SK-N-SH (cell line): Measurements from ENCODE around the gene XAB2.

Source experiments
- CHD2 ChIP-seq: fragments of 150-350 bp; IDR thresholded peaks from 2 replicates; pipeline ENCODE4 v1.6.1; 2018; ENCODE audit warnings: low read length; ENCODE audit not compliant: partially characterized antibody
- CTCF ChIP-seq: fragments of 200-600 bp; sonication (generic); IDR thresholded peaks from 2 replicates; pipeline ENCODE4 v1.6.1; 2017; ENCODE audit warnings: antibody characterized with exemption, mild to moderate bottlenecking, moderate library complexity
- ELF1 ChIP-seq: IDR thresholded peaks from 2 replicates; pipeline ENCODE4 v1.4.0; 2012
- GABPA ChIP-seq: IDR thresholded peaks from 2 replicates; pipeline ENCODE4 v1.4.0; 2012; ENCODE audit warnings: low read depth, mild to moderate bottlenecking
- JUND ChIP-seq: IDR thresholded peaks from 2 replicates; pipeline ENCODE4 v1.4.0; 2012
- NFIC ChIP-seq: IDR thresholded peaks from 2 replicates; pipeline ENCODE4 v1.4.0; 2012; ENCODE audit warnings: borderline replicate concordance
- POLR2AphosphoS5 ChIP-seq: IDR thresholded peaks from 2 replicates; pipeline ENCODE4 v1.6.1; 2012; ENCODE audit warnings: low read depth, low read length
- RAD21 ChIP-seq: IDR thresholded peaks from 2 replicates; pipeline ENCODE4 v1.6.1; 2012; ENCODE audit warnings: mild to moderate bottlenecking, low read length
- RFX5 ChIP-seq: IDR thresholded peaks from 2 replicates; pipeline ENCODE4 v1.6.1; 2012; ENCODE audit warnings: mild to moderate bottlenecking, improper control_type of control experiment, low read length
- TCF12 ChIP-seq: IDR thresholded peaks from 2 replicates; pipeline ENCODE4 v1.4.0; 2012
- TEAD4 ChIP-seq: IDR thresholded peaks from 2 replicates; pipeline ENCODE4 v1.4.0; 2012; ENCODE audit warnings: mild to moderate bottlenecking, borderline replicate concordance; ENCODE audit not compliant: insufficient read depth
- ZBTB33 ChIP-seq: IDR thresholded peaks from 2 replicates; pipeline ENCODE4 v1.4.0; 2012; ENCODE audit warnings: low read depth, borderline replicate concordance

GRCh38 chr19:7575434-7576040 is 53.8 kb downstream of the XAB2 start:
- no peak for TF ChIP-seq CTCF
- TF ChIP-seq NFIC, result no peak
- no peak for TF ChIP-seq TCF12
- no peak for TF ChIP-seq JUND
- no peak for TF ChIP-seq RFX5
- no peak for TF ChIP-seq POLR2AphosphoS5
- TF ChIP-seq CHD2, result no peak
- TF ChIP-seq RAD21, result no peak
- TF ChIP-seq ZBTB33, result no peak
- TF ChIP-seq TEAD4, result no peak
- TF ChIP-seq GABPA, result no peak
- no peak for TF ChIP-seq ELF1
